Neural progenitor cell (in vitro differentiated cells): ENCODE measurements around the gene FAM227A. TPM values are rescaled to one million over a fixed set of nuclear protein-coding genes. Genes with fewer than 3 reads are reported as not detected.

Experiments used
- DNase-seq: peaks from one replicate; pipeline ENCODE4 v3.0.0-alpha.2; 2016; ENCODE audit warnings: low spot score
- H2AFZ ChIP-seq: fragments of 200-600 bp; sonication (generic); replicated peaks from 2 replicates; pipeline ENCODE4 v1.6.1; 2016; ENCODE audit warnings: antibody characterized with exemption
- H3F3A ChIP-seq: fragments of 200-600 bp; sonication (generic); 2 replicates; pipeline ENCODE4 v1.6.1; 2016; ENCODE audit warnings: antibody characterized with exemption, low read depth
- H3K27ac ChIP-seq: fragments of 200-600 bp; sonication (generic); 2 replicates; pipeline ENCODE4 v1.5.1; 2016; ENCODE audit warnings: mild to moderate bottlenecking
- H3K27me3 ChIP-seq: fragments of 200-600 bp; sonication (generic); 2 replicates; pipeline ENCODE4 v1.6.1; 2016; ENCODE audit warnings: mild to moderate bottlenecking, moderate library complexity
- H3K36me3 ChIP-seq: fragments of 200-600 bp; sonication (generic); 2 replicates; pipeline ENCODE4 v1.5.1; 2016
- H3K4me1 ChIP-seq: fragments of 200-600 bp; sonication (generic); 2 replicates; pipeline ENCODE4 v1.6.1; 2016; ENCODE audit warnings: mixed run types
- H3K4me2 ChIP-seq: fragments of 200-600 bp; sonication (generic); 2 replicates; pipeline ENCODE4 v1.6.1; 2016
- H3K4me3 ChIP-seq: fragments of 200-600 bp; sonication (generic); 2 replicates; pipeline ENCODE4 v1.5.1; 2016
- H3K79me2 ChIP-seq: fragments of 200-600 bp; sonication (generic); 2 replicates; pipeline ENCODE4 v1.6.1; 2016; ENCODE audit warnings: low read depth
- H3K9ac ChIP-seq: fragments of 200-600 bp; sonication (generic); 2 replicates; pipeline ENCODE4 v1.6.1; 2016
- H3K9me3 ChIP-seq: fragments of 200-600 bp; sonication (generic); 2 replicates; pipeline ENCODE4 v1.5.1; 2016; ENCODE audit warnings: low read depth
- H4K20me1 ChIP-seq: fragments of 200-600 bp; sonication (generic); 2 replicates; pipeline ENCODE4 v1.6.1; 2016; ENCODE audit warnings: low read depth
- H3K27ac Mint-ChIP-seq: 3 replicates; pipeline ENCODE4 v1.8.0; 2021; ENCODE audit warnings: mixed read lengths
- H3K27me3 Mint-ChIP-seq: 2 replicates; pipeline ENCODE4 v1.8.0; 2022; ENCODE audit warnings: low read depth, mild to moderate bottlenecking, inconsistent platforms, moderate library complexity, mixed read lengths; ENCODE audit not compliant: insufficient read depth
- H3K36me3 Mint-ChIP-seq: 3 replicates; pipeline ENCODE4 v1.8.0; 2021; ENCODE audit warnings: mixed read lengths
- H3K4me1 Mint-ChIP-seq: 3 replicates; pipeline ENCODE4 v1.8.0; 2021; ENCODE audit warnings: mixed read lengths
- H3K4me3 Mint-ChIP-seq: 3 replicates; pipeline ENCODE4 v1.8.0; 2021; ENCODE audit warnings: mild to moderate bottlenecking, moderate library complexity, mixed read lengths
- H3K9me3 Mint-ChIP-seq: 3 replicates; pipeline ENCODE4 v1.8.0; 2020; ENCODE audit warnings: mixed read lengths
- EZH2 ChIP-seq: fragments of 200-600 bp; sonication (generic); IDR thresholded peaks from 2 replicates; pipeline ENCODE4 v1.6.1; 2017; ENCODE audit warnings: antibody characterized with exemption, mild to moderate bottlenecking, moderate library complexity
- EZH2phosphoT487 ChIP-seq: fragments of 200-600 bp; sonication (generic); IDR thresholded peaks from 2 replicates; pipeline ENCODE4 v1.6.1; 2017; ENCODE audit warnings: antibody characterized with exemption
- total RNA-seq: library from RNA; depleted of rRNA; stranded (reverse); fragments of >200 nt; gene quantifications from 2 replicates; pipeline ENCODE4 v1.2.3, GENCODE V29; 2015; ENCODE audit warnings: low replicate concordance
- TF ChIP-seq, protein P1 (sequence below): fragments of 200-600 bp; sonication (generic); IDR thresholded peaks from 2 replicates; pipeline ENCODE4 v1.5.1; 2017; ENCODE audit warnings: antibody characterized with exemption, mild to moderate bottlenecking

The FAM227A gene
- total RNA-seq, 1 donor from 2014 or later = 32.7 TPM

DNA sequence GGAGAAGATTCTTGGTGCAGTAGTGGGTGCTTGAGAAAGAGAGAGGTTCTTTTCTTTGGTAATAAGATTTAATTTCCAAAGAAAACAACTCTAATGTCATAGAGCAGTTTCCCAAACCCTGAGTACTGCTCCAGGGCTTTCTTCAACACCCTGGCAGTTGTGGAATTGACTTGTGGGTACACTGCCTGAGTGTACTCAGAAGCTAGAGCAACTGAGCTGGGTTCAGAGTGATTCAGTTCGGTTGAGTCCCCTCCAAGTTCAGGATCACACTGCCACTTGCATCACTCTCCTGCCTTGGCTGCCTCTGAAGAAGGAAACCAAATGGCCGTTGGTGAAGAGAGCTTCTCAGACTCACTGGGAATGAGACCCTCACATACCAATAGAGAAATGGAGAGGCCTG lies 91.5 kb downstream of the FAM227A start:
- Histone ChIP-seq H3K36me3 (no peaks in the 10 kb centered on the region), H3K9ac (no peak overlapping the region), H4K20me1 (no peaks in the 10 kb centered on the region), H2AFZ (no peak overlapping the region), H3K27ac (no peak overlapping the region), H3K9me3 (no peaks in the 10 kb centered on the region), H3K27me3 (no peaks in the 10 kb centered on the region), H3K4me2 (no peak overlapping the region), H3K4me3 (no peak overlapping the region), H3K4me1 (no peaks in the 10 kb centered on the region), H3F3A (peaks cover 17% of the 10 kb centered on the region), H3K79me2 (peaks cover 5% of the 10 kb centered on the region)
- Mint-ChIP-seq H3K27me3 (no peaks in the 10 kb centered on the region), H3K4me1 (peaks cover 11% of the 10 kb centered on the region), H3K4me3 (no peak overlapping the region), H3K36me3 (no peaks in the 10 kb centered on the region), H3K27ac (no peak overlapping the region), H3K9me3 (no peaks in the 10 kb centered on the region)
- TF ChIP-seq, protein P1, sequence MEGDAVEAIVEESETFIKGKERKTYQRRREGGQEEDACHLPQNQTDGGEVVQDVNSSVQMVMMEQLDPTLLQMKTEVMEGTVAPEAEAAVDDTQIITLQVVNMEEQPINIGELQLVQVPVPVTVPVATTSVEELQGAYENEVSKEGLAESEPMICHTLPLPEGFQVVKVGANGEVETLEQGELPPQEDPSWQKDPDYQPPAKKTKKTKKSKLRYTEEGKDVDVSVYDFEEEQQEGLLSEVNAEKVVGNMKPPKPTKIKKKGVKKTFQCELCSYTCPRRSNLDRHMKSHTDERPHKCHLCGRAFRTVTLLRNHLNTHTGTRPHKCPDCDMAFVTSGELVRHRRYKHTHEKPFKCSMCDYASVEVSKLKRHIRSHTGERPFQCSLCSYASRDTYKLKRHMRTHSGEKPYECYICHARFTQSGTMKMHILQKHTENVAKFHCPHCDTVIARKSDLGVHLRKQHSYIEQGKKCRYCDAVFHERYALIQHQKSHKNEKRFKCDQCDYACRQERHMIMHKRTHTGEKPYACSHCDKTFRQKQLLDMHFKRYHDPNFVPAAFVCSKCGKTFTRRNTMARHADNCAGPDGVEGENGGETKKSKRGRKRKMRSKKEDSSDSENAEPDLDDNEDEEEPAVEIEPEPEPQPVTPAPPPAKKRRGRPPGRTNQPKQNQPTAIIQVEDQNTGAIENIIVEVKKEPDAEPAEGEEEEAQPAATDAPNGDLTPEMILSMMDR = no peak
- no peak for TF ChIP-seq EZH2
- TF ChIP-seq EZH2phosphoT487 = no peak
- DNase-seq = no peak

DNA sequence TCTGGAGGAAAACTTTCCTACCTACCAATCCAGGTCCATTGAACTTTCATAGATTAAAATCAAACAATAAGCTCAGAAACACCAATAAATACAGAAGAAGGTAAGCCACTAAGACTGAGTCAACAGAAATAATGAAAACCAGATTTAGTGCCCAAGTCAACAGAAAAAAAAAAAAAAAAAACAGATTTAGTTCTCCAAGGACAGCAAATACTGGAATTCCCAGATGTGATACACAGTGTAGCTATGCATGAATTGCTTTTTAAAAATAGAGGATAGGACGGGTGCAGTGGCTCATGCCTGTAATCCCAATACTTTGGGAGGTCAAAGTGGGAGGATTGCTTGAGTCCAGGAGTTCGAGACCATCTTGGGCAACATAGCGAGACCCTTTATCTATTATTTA lies 101.9 kb downstream of the FAM227A start:
- no peaks in the 10 kb centered on the region for H4K20me1 ChIP-seq
- Mint-ChIP-seq H3K9me3 (no peaks in the 10 kb centered on the region), H3K27ac (no peak overlapping the region), H3K4me3 (no peak overlapping the region), H3K36me3 (no peaks in the 10 kb centered on the region), H3K27me3 (no peaks in the 10 kb centered on the region), H3K4me1 (no peaks in the 10 kb centered on the region)
- no peak for DNase-seq
- H3K4me1 ChIP-seq = no peaks in the 10 kb centered on the region
- no peak overlapping the region for H3K27ac ChIP-seq
- H3K27me3 ChIP-seq = no peaks in the 10 kb centered on the region
- no peaks in the 10 kb centered on the region for H3K79me2 ChIP-seq
- H3K4me3 ChIP-seq = no peak overlapping the region
- no peaks in the 10 kb centered on the region for H3F3A ChIP-seq
- H3K4me2 ChIP-seq = no peak overlapping the region
- H3K36me3 ChIP-seq = no peaks in the 10 kb centered on the region
- TF ChIP-seq EZH2phosphoT487 (no peak), EZH2 (no peak)
- TF ChIP-seq, protein P1 = no peak
- no peaks in the 10 kb centered on the region for H3K9me3 ChIP-seq
- H3K9ac ChIP-seq = no peak overlapping the region
- H2AFZ ChIP-seq = no peak overlapping the region

DNA sequence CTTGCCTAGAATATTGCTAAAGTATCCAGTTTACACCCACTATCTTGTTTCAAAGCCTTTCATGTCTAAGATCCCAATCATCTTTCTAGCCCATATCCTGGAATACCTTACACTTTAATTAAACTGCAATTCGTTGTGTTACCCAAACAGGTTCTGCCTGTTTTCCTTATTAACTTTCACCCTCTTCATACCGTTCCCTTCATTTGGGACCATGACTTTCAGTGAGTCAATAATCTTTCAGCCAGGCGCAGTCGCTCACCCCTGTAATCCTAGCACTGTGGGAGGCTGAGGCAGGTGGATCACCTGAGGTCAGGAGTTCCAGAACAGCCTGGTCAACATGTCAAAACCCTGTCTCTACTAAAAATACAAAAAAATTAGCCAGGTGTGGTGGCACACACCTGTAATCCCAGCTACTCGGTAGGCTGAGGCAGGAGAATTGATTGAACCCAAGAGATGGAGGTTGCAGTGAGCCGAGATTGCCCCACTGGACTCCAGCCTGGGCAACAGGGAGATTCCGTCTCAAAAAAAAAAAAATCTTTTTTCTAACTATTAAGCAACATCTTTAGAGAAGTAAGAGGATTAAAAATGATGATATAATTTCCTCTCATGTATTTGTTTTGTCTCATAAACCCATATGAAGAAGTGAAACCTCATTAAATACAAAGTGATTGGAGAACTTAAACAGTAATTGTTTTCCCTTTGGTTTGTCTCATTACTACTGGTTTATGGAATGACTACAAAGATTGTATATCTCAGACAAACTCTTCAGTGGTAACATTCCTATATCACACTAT lies 106.9 kb downstream of the FAM227A start:
- no peak overlapping the region for H3K27ac Mint-ChIP-seq
- no peaks in the 10 kb centered on the region for H3K9me3 ChIP-seq
- DNase-seq = no peak
- H3K27me3 ChIP-seq = no peaks in the 10 kb centered on the region
- H3K9me3 Mint-ChIP-seq = peaks cover 3% of the 10 kb centered on the region
- no peaks in the 10 kb centered on the region for H3K79me2 ChIP-seq
- no peaks in the 10 kb centered on the region for H3K36me3 ChIP-seq
- no peak overlapping the region for H2AFZ ChIP-seq
- TF ChIP-seq, protein P1 = no peak
- no peak for TF ChIP-seq EZH2
- TF ChIP-seq EZH2phosphoT487 = no peak
- no peak overlapping the region for H3K27ac ChIP-seq
- peaks cover 27% of the 10 kb centered on the region for H3F3A ChIP-seq
- no peaks in the 10 kb centered on the region for H4K20me1 ChIP-seq
- no peaks in the 10 kb centered on the region for H3K27me3 Mint-ChIP-seq
- no peak overlapping the region for H3K4me2 ChIP-seq
- no peaks in the 10 kb centered on the region for H3K4me1 Mint-ChIP-seq
- H3K4me3 Mint-ChIP-seq = no peak overlapping the region
- H3K4me3 ChIP-seq = no peak overlapping the region
- peaks cover 2% of the 10 kb centered on the region for H3K36me3 Mint-ChIP-seq
- H3K4me1 ChIP-seq = peaks cover 6% of the 10 kb centered on the region
- no peak overlapping the region for H3K9ac ChIP-seq
